Ascending aorta (tissue), 2 donors: ENCODE results near the gene NSUN2. TPM values are rescaled to one million over a fixed set of nuclear protein-coding genes. Genes with fewer than 3 reads are reported as not detected.

Source experiments
- DNase-seq, 2 donors: peaks; one replicate each; pipeline ENCODE4 v3.0.0-alpha.2; 2019; ENCODE audit warnings: low spot score in 2 of 2
- H3K27ac ChIP-seq, 2 donors: fragments of 200-600 bp; sonication (generic); one replicate each; pipeline ENCODE4 v1.5.1; 2016 to 2017; ENCODE audit warnings: mild to moderate bottlenecking in 1 of 2
- H3K27me3 ChIP-seq: fragments of 200-600 bp; sonication (generic); one replicate; pipeline ENCODE4 v1.5.1; 2017
- H3K36me3 ChIP-seq, 2 donors: fragments of 200-600 bp; sonication (generic); one replicate each; pipeline ENCODE4 v1.5.1; 2016
- H3K4me1 ChIP-seq, 2 donors: fragments of 200-600 bp; sonication (generic); one replicate each; pipeline ENCODE4 v1.5.1; 2016 to 2017; ENCODE audit warnings: mild to moderate bottlenecking in 1 of 2
- H3K4me3 ChIP-seq, 2 donors: fragments of 200-600 bp; sonication (generic); one replicate each; pipeline ENCODE4 v1.5.1; 2016 to 2017; ENCODE audit warnings: mild to moderate bottlenecking in 1 of 2
- H3K9me3 ChIP-seq, 2 donors: fragments of 200-600 bp; sonication (generic); one replicate each; pipeline ENCODE4 v1.5.1; 2016
- CTCF ChIP-seq, 3 experiments: fragments of 200-600 bp in 2 of 3; fragments of 450-650 bp in 1 of 3; sonication (generic) in 2 of 3; IDR thresholded peaks; one replicate each; pipeline ENCODE4 v1.5.1; 2016 to 2019; ENCODE audit warnings: antibody characterized with exemption in 3 of 3, mild to moderate bottlenecking in 1 of 3, moderate library complexity in 1 of 3
- intact Hi-C: fragments of 100-400 bp; cut with DNase I; formaldehyde crosslinking; loops from one replicate; pipeline ENCODE4 v1.15.1; 2023
- total RNA-seq: library from RNA; depleted of rRNA; stranded (reverse); fragments of >200 nt; gene quantifications from one replicate; pipeline ENCODE4 v1.1.0, GENCODE V29; 2016

The NSUN2 gene
- total RNA-seq, 1 donor from 2014 or later = 19.1 TPM

DNA sequence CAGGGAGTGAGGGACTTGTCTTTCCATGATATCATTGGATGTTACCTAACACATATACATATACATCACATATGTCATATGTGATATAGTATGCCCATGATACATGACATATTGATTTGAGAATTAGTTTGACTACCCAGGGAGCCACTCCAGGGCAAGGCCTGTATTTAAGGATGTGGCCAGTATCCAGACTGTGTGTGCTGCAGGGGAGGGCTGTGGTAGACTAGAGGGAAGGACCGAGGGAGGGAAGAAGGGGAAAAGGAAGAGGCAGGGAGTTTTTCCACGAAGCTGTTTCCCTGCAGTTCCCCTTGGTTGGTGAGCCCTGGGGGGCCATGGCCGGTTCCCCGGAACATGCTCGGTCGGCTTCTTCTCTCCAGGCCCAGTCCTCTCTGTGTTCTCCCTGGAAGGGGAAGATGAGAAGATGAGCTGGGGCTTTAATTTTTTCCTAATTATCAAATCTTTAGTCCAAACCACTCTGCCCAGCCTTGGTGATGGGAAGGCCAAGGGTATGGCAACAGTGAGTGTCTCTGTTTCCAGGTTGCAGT, 48.7 kb downstream of the NSUN2 start:
- no peak overlapping the region for H3K4me3 ChIP-seq
- no peaks in the 10 kb centered on the region for H3K36me3 ChIP-seq
- peaks cover 4 to 11% of the 10 kb centered on the region in 2 donors for H3K4me1 ChIP-seq
- H3K27ac ChIP-seq = no peak overlapping the region
- H3K9me3 ChIP-seq = no peaks in the 10 kb centered on the region
- DNase-seq = no peak
- TF ChIP-seq CTCF (IDR thresholded peaks at IDR 0.05) = no peak
- intact Hi-C loops = loop anchor here (5.0 kb wide), 1 partner anchor 1092 kb away; no protein-coding TSS in a partner anchor
- no peaks in the 10 kb centered on the region for H3K27me3 ChIP-seq

- Histone ChIP-seq H3K27ac (no peak overlapping the region), H3K4me1 (peaks cover 4 to 14% of the 10 kb centered on the region in 2 donors), H3K4me3 (peak overlapping the region; percentile 61 to 75), H3K36me3 (no peaks in the 10 kb centered on the region), H3K9me3 (no peaks in the 10 kb centered on the region), H3K27me3 (no peaks in the 10 kb centered on the region)
- no peak for DNase-seq
- intact Hi-C loops = loop anchor here (5.0 kb wide), 1 partner anchor 1091 kb away; no protein-coding TSS in a partner anchor
- TF ChIP-seq CTCF (IDR thresholded peaks at IDR 0.05) = peak in 2 of 3 experiments; percentile 48 to 64
Measured at GRCh38 chr5:6583049-6583880, 49.6 kb downstream of the NSUN2 start.

GRCh38 chr5:6582507-6583048, 50.3 kb downstream of the NSUN2 start:
- DNase-seq = no peak
- intact Hi-C loops = loop anchor here (5.0 kb wide), 1 partner anchor 1090 kb away; no protein-coding TSS in a partner anchor
- Histone ChIP-seq H3K4me3 (peak overlapping the region; percentile 61 to 75), H3K27ac (no peak overlapping the region), H3K36me3 (no peaks in the 10 kb centered on the region), H3K4me1 (peaks cover 4 to 14% of the 10 kb centered on the region in 2 donors), H3K27me3 (no peaks in the 10 kb centered on the region), H3K9me3 (no peaks in the 10 kb centered on the region)
- no peak for TF ChIP-seq CTCF (IDR thresholded peaks at IDR 0.05)

DNA sequence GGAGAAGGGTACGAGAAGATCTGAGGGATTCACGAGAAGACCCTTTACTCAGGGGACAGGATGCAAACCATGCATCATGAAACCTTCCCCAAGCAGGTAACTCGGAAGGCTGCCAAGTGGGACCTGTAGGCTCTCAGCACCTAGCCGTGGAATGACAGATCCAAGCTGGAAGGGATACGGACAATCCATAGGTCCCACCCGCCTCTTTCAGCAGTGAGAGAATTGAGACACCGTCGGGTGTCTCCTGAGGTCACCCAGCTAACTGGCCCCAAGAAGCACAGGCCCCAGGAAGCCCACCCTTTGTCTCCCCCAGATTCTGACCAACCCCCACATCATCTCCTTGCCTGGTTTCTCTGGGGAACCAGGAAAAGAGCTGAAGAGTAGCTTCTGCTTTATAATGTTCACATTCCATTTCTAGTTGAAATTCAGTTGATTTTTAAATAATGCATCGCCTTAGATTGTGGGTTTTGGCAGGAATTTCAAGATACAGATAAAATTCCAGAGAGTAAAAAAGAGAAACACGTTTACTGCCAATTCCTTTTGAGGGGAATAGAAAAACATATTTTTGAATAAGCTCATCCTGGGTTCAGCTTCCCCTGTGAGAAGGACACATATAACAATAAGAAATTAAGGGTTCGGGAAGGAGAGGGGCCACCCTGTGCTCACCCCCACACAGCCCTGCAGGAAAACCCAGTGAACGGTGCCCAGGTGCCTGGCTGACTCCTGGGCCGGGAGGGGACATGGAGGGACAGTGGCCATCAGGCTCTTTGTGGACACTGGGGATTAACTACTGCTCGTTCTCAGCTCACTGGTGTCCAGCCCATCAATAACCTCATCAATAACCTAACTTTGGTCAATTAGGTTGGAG, 51.1 kb downstream of the NSUN2 start:
- Histone ChIP-seq H3K27me3 (no peaks in the 10 kb centered on the region), H3K27ac (no peak overlapping the region), H3K4me3 (no peak overlapping the region), H3K9me3 (no peaks in the 10 kb centered on the region), H3K36me3 (no peaks in the 10 kb centered on the region), H3K4me1 (peaks cover 4 to 14% of the 10 kb centered on the region in 2 donors)
- intact Hi-C loops = loop anchor here (5.0 kb wide), 1 partner anchor 1089 kb away; no protein-coding TSS in a partner anchor
- DNase-seq = no peak
- no peak for TF ChIP-seq CTCF (IDR thresholded peaks at IDR 0.05)

DNA sequence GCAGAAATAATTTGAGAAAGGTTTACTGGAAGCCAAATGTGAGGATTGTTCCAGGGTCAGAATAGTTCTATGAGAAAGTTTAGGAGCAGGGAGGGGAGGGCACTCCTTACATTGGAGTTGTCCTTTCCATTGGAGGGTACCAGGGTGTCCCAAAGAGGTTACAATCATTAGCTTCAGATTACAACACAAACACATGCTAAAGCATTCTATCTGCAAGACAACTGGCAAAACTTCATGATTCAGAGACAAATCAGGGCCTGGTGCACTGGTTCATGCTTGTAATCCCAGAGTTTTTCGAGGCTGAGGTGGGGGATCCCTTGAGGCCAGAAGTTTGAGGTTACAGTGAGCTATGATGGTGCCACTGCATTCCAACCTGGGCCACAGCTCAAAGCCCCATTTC, 51.8 kb downstream of the NSUN2 start:
- H3K27me3 ChIP-seq = no peaks in the 10 kb centered on the region
- H3K4me1 ChIP-seq = peaks cover 7 to 14% of the 10 kb centered on the region in 2 donors
- H3K4me3 ChIP-seq = no peak overlapping the region
- TF ChIP-seq CTCF (IDR thresholded peaks at IDR 0.05) = no peak
- no peak overlapping the region for H3K27ac ChIP-seq
- H3K36me3 ChIP-seq = no peaks in the 10 kb centered on the region
- intact Hi-C loops = loop anchor here (5.0 kb wide), 1 partner anchor 1089 kb away; no protein-coding TSS in a partner anchor
- no peak for DNase-seq
- no peaks in the 10 kb centered on the region for H3K9me3 ChIP-seq
